Measurements from ENCODE around the gene FOXD2.

The FOXD2 gene

DNA sequence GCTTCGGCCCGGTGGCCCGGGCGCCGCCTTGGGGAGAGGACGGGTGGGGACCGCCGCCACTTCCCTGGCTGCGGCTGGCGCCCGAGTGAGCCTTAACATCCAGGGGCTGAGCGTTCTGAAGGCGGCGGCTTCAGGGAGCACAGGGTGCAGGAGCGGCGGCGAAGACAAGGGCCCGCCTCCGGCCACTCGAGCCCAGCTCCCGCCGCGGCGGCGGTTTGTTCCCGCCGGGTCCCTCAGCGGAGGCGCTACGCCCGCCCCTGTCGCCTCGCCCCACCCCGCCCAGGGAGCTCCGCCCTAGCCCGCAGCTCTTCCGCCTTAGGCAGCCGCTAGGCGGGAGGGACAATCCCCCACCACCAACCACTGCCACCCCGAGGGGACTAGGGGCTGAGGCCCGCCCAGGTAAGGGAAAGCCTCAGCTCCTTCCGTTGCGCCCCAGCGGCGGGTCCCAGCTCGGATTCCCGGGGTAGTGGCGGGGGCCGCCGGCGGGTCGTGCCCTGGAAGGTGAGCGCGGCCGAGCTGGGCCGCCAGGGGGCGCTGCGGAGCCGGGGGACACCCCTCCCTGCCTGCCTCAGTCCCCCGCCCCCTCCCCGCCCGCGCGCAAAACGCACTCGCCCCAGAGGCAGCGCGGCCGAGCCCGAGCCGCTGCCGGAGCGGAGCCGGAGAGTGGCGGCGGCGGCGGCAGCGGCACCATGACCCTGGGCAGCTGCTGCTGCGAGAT lies at the start of gene FOXD2:
Gene FOXD2, plus strand, starts transcription at position 598 of the 718 bp plus-strand sequence. Its CDS starts 92 bp downstream, at position 690.
- DNase-seq (ENCODE audit: low read depth in 2 of 2), result peak; percentile 82 to 85

DNA sequence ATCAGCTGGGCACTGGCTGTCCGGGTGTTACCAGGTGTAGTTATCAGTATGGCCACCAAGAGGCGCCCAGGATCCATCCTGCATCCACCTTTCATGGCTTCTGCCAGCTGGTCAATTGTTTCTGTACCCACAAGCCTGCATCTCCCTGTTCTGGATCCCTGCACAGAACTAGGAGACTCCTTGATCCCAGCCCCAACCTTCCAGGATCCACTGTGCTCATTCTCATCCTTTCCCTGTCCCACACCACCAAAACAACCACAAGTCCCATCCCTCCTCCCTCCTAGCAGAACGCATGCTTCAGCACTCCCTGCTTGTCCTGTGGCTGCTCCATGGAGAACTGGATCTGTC lies 49.0 kb upstream of the FOXD2 start:
- no peak for DNase-seq (ENCODE audit: low read depth in 2 of 2)

GRCh38 chr1:47389731-47390130 lies 48.1 kb upstream of the FOXD2 start:
- DNase-seq (ENCODE audit: low read depth in 2 of 2), result no peak

DNA sequence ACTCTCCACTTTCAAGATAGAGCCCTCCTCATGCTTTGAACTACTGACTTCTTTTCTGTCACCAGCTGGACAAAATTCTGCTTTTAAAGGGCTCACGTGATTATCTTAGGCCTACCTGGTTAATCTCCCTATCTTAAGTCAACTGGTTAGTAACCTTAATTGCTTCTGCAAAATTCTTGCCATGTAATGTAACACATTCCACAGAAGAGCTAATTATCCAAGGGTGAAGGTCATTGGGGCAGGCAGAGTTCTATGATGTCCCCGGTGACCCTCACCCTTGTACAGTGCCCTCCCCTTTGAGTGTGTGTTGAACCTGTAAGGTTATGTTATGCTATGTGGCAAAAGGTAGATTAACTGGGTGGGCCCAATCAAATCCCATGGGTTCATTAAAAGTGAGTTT lies 47.0 kb upstream of the FOXD2 start:
- DNase-seq (ENCODE audit: low read depth in 2 of 2), result no peak

DNA sequence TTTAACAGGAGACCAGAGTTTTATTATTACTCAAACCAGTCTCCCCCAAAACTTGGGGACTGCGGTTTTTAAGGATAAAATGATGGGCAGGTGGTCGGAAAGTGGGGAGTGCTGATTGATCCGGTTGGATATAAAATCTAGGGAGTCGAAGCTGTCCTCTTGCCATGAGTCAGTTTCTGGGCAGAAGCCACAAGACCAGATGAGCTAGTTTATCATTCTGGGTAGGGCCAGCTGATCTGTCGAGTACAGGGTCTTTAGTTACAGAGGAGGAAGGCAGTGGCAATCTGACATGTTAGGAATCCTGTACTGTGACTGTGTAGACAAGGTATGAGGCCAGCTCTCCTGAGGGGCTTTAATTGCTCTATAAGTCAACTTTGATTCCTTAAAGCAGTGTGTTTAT lies 44.7 kb upstream of the FOXD2 start:
- DNase-seq (ENCODE audit: low read depth in 2 of 2), result no peak

DNA sequence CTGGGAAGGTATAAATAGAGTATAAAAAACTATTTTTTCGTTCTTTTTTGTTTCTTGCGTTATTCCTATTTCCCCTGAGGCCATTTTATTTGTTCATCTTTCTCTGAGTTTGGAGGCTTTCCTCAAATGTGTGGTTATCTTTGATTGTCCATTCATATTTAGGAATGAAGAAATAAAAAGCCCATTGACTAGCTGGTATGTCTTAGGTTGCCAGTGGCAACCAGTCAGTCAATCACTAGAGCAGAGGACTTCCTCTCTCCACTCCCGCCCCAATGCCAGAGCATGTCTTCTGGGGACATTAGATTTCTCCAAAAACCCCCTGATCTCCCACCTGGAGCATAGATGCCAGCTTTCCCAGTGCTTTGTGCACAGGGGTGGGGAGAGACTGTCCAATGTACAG lies 42.4 kb upstream of the FOXD2 start:
- DNase-seq (ENCODE audit: low read depth in 2 of 2), result no peak

- DNase-seq (ENCODE audit: low read depth in 2 of 2), result no peak
These were observed 41.1 kb upstream of the FOXD2 start for GRCh38 chr1:47396671-47397196.

DNA sequence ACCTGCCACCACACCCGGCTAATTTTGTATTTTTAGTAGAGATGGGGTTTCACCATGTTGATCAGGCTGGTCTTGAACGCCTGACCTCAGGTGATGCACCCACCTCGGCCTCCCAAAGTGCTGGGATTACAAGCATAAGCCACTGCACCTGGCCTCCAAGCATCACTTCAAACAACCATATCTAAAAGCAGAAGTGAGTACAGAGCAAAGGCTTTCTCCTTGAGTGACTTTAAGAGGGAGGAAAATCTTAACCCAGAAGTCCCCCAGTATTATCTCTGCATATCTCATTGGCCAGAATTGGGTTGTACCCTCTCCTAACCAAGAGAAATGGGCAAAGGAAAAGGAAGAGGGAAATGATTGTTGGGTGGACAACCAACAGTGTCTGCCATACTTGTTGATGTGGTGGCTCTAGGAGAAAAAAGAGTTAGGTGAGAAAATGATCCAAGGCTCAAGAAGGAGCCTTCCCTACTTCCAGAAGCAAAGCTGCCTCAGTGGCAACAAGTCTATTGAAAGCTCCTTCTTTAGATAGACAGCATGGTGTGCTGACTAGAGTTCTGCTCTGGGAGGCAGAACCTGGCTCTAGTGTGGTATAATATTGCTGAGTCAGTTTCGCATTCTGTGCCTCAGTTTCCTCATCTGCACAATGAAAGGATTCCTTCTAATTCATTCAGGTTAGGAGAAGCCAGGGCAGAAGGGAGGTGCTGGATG lies 38.6 kb upstream of the FOXD2 start:
- no peak for DNase-seq (ENCODE audit: low read depth in 2 of 2)

DNA sequence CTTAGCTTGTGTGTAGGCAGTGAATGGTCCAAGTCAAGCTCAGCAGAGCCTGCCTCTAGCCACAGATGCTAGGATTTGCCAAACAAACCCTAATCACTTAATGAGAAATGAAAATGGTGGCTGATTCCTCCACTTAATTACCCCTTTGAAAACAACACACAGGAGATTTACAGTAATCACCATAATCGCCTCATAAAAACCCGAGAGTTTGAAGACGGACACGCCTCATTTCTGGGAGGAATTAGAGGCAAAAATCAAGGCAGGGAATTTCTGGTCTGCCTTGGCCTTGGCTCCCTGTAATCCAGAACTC lies 38.0 kb upstream of the FOXD2 start:
- DNase-seq (ENCODE audit: low read depth in 2 of 2), result no peak

GRCh38 chr1:47401761-47402160 lies 36.1 kb upstream of the FOXD2 start:
- DNase-seq (ENCODE audit: low read depth in 2 of 2), result no peak

DNA sequence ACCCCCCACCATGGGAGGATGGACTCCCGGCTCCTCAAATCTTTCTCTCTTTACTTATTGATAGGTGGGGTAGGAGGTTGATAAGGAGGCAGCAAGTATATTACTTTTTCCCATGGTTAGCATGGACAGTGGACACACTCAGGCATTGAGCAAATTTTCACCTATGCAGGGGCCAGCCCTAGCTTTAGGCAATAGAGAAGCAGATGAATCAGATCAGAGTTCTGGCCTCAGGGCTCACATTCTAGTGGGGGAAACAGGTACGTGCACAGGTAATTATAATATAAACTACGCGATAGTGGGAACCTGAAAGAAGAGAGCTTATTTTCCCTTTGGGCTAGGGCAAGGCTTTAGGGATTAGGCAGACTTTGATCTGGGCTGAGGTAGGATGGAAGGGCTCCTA lies 35.3 kb upstream of the FOXD2 start:
- no peak for DNase-seq (ENCODE audit: low read depth in 2 of 2)

DNA sequence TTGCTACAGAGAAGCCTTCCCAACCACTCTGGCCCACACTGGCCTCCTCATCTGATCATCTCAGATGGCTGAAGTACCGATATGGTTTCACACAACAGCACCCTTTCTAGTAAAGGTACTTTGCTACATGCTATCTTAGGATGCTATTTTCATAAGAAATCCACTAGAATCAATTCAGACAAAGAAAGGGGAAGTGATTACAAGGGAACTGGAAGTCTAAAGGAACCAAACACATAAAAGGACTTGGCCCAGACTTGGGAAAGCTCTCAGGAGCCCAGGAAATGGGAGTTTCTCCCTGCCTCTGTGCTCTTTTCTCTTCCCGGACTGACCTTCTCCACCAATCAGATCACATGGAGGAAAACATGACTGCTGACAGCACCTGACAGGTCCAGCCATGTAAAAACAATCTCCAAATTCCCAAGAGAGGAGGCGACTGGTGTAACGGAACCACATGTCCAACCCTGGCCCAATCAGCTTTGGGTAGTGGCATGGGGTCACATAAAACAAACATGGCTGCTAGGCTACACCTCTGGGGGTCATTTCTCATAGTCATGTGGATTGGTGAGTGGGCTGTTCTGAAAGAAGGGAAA lies 34.4 kb upstream of the FOXD2 start:
- DNase-seq (ENCODE audit: low read depth in 2 of 2), result no peak

DNA sequence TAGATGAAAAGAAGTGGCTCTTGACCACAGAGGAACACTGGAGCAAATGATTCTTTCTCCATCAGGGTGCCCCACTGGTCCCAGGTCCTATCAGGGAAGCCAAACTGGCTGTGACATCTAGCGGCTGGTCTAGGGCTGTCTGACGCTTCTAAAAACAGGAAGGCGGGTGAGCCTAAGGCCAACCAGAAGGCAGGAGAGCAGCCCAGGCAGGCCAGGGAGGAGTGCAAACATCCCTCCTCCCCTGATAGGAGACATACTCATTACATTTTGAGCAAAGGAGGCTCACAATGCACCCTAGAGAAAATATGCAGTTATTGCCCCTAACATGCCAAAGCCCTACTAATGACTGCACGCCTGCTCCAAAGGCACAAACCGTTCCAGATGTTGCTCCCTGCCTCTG lies 32.1 kb upstream of the FOXD2 start:
- DNase-seq (ENCODE audit: low read depth in 2 of 2), result no peak

DNA sequence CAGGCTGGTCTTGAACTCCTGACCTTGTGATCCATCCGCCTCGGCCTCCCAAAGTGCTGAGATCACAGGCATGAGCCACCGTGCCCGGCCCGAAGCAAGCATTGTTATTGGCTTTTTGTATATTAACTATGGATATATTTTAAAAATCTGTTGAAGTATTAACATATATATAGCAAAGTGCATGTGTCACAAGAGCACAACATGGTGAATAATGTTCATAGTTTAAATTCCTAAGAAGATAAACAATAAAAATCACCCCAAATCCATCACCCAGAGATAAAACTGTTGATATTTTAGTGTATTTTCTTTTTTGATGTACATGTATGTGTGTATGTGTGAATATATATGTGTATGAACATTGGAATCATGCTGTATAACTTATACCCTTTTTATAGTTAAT lies 30.9 kb upstream of the FOXD2 start:
- DNase-seq (ENCODE audit: low read depth in 2 of 2), result no peak

GRCh38 chr1:47407481-47407880 lies 30.4 kb upstream of the FOXD2 start:
- no peak for DNase-seq (ENCODE audit: low read depth in 2 of 2)

DNA sequence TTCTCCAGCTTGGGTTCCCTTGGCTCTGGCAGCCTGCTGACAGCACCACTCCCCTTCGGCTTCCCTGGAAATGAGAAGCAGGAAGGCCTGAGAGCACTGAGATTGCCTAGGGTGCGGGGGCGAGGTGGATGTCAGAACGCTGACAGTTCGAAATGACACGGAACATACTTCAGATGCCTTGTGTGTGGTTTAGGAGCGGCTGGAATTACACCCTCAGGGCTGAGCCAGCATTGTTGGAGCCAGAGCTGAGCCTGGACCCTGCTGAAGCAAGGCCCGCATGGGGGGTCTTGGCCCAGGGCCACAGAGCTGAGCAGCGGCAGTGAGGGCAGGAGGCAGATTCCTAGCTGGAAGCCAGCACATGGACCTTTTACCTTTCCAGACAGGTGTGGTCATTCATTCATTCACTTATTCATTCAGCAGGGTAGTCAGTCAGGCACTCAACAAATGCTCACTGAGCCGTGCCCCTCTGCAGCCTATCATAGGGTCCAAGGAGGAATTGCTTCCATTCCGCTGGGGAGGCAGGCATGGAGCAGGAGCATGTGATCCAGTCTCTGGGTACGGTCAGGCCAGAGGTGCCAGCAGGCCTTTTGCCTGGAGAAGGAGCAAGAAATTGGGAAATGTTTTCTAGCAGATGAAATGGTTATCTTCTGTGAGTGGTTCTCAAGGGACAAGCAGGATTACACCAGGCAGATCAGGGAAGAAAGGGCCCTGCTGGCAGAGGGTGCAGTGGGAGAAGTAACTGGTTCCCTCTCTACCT lies 28.4 kb upstream of the FOXD2 start:
- DNase-seq (ENCODE audit: low read depth in 2 of 2), result no peak

- DNase-seq (ENCODE audit: low read depth in 2 of 2), result no peak
These were observed 27.8 kb upstream of the FOXD2 start for GRCh38 chr1:47410068-47410455.

DNA sequence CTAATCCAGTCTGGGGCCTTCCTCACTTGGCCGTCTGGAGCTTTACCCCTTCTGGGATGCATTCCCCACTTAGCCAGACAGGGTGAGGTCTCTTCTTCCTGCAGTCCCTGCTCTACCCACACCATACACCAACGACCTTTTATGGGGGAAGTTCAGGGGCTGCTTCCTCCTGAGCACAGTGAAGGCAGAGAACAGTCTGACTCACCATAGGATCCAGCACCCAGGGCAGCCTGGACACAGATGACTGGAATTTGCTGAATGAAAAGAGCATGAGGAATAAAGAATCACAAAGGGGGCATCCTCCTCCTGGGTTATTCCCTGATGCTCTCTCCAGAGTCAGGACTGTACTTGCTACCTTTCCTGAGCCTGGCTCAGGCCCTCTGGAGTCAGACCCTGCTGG lies 26.4 kb upstream of the FOXD2 start:
- no peak for DNase-seq (ENCODE audit: low read depth in 2 of 2)

DNA sequence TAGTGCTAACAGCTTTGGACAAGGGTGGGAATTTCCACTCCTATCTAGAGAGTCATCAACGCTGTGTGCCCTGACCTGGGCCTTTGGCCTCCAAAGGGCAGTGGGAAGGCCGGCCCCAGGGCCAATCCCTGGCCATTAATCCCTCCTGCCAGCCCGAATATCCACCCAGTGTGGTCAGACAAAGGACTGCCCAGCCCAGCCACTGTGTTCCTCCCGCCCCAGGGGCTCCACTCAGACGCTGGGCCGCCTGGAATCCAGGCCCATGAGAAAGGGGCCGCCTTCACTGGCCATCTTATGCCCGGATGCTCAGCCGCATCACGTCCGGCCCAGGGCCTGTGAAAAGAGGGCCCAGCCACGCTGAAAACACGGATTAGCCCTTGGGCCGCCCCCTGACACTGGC lies 25.4 kb upstream of the FOXD2 start:
- no peak for DNase-seq (ENCODE audit: low read depth in 2 of 2)

- DNase-seq (ENCODE audit: low read depth in 2 of 2), result no peak
These were observed 22.0 kb upstream of the FOXD2 start, which contains the start of gene FOXE3 for GRCh38 chr1:47415728-47416318. Gene FOXE3, plus strand, starts transcription at chr1:47416285. Its CDS starts 31 bp downstream, at chr1:47416316.

DNA sequence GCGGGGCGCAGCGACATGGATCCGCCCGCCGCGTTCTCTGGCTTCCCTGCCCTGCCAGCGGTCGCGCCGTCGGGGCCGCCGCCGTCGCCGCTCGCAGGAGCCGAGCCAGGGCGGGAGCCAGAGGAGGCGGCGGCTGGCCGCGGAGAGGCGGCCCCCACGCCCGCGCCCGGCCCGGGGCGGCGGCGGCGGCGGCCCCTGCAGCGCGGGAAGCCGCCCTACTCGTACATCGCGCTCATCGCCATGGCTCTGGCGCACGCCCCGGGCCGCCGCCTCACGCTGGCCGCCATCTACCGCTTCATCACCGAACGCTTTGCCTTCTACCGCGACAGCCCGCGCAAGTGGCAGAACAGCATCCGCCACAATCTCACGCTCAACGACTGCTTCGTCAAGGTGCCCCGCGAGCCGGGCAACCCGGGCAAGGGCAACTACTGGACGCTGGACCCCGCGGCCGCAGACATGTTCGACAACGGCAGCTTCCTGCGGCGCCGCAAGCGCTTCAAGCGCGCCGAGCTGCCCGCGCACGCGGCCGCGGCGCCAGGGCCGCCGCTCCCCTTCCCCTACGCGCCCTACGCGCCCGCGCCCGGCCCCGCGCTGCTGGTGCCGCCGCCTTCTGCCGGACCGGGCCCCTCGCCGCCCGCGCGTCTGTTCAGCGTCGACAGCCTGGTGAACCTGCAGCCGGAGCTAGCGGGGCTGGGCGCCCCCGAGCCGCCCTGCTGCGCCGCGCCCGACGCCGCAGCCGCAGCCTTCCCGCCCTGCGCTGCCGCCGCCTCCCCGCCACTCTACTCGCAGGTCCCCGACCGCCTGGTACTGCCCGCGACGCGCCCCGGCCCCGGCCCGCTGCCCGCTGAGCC lies 21.3 kb upstream of the FOXD2 start:
- no peak for DNase-seq (ENCODE audit: low read depth in 2 of 2)

Data from activated CD8-positive, alpha-beta memory T cell treated with anti-CD3 and anti-CD28 coated beads for 4 hours (primary cell).